B cell (primary cell): ENCODE data around the gene GNAI2.

Source experiments
- EZH2 ChIP-seq: IDR thresholded peaks from 2 replicates; pipeline ENCODE4 v1.6.1; 2012; ENCODE audit warnings: borderline replicate concordance, low read depth, mild to moderate bottlenecking, moderate library complexity, low read length; ENCODE audit not compliant: insufficient read depth, poor library complexity, severe bottlenecking
- TF ChIP-seq, protein P1 (sequence below): fragments of 200-600 bp; IDR thresholded peaks from one replicate; pipeline ENCODE4 v1.8.0; 2022; ENCODE audit warnings: antibody characterized with exemption, mild to moderate bottlenecking

DNA sequence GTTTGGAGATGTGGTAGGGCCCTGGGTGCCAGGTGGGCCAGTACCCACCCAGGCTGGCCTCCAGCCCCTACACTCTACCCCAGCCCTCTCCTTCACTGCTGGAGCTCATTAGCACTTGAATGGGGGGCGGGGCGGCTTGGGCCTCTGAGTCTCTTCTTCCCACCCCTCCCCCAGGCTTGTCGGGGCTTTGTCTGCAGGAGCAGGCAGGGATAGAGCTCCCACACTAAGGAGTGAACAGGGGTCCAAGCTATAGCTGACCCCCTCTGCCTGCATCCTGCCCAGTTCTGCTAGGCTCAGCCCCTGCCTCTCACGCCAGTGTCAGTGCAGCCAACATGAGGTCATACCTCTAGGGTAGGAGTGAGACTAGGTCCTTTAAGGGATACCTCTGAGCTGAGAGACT is 5.2 kb downstream of the GNAI2 start:
- TF ChIP-seq, protein P1, sequence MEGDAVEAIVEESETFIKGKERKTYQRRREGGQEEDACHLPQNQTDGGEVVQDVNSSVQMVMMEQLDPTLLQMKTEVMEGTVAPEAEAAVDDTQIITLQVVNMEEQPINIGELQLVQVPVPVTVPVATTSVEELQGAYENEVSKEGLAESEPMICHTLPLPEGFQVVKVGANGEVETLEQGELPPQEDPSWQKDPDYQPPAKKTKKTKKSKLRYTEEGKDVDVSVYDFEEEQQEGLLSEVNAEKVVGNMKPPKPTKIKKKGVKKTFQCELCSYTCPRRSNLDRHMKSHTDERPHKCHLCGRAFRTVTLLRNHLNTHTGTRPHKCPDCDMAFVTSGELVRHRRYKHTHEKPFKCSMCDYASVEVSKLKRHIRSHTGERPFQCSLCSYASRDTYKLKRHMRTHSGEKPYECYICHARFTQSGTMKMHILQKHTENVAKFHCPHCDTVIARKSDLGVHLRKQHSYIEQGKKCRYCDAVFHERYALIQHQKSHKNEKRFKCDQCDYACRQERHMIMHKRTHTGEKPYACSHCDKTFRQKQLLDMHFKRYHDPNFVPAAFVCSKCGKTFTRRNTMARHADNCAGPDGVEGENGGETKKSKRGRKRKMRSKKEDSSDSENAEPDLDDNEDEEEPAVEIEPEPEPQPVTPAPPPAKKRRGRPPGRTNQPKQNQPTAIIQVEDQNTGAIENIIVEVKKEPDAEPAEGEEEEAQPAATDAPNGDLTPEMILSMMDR = no peak
- TF ChIP-seq EZH2 = no peak
